ENCODE measurements around the gene CCND2.

The CCND2 gene

GRCh38 chr12:4282103-4282891 is 8.7 kb downstream of the CCND2 start:
- Histone ChIP-seq H3K36me3 (ENCODE audit: control insufficient read depth in 2 of 2, insufficient read depth in 1 of 2, low read length in 2 of 2) (peaks cover 29 to 99% of the 10 kb centered on the region in 2 experiments), H3K4me3 (ENCODE audit: low read depth, low read length) (no peak overlapping the region), H3K27ac (ENCODE audit: extremely low read depth, low read depth, low read length) (no peak overlapping the region), H3K9me3 (ENCODE audit: control insufficient read depth, insufficient read depth, low read depth, low read length) (no peaks in the 10 kb centered on the region), H3K4me1 (ENCODE audit: control insufficient read depth, insufficient read depth, low read length) (0 out of 2 replicates have a peak, but pooled peaks cover under 1% of the 10 kb centered on the region)
- TF ChIP-seq ZEB2 (tag by site-specific recombination; IDR thresholded peaks at IDR 0.05) (no peak), ZNF521 (tag by site-specific recombination; IDR thresholded peaks at IDR 0.05) (no peak), YY1 (tag by site-specific recombination; IDR thresholded peaks at IDR 0.05) (no peak), BCL11B (tag by site-specific recombination; IDR thresholded peaks at IDR 0.05; ENCODE audit: low read depth) (no peak), ZNF558 (tag by site-specific recombination; IDR thresholded peaks at IDR 0.05) (no peak), KLF7 (tag by site-specific recombination; IDR thresholded peaks at IDR 0.05; ENCODE audit: borderline replicate concordance) (no peak), ZNF488 (tag by site-specific recombination; IDR thresholded peaks at IDR 0.05) (no peak), SCRT1 (tag by site-specific recombination; IDR thresholded peaks at IDR 0.05; ENCODE audit: borderline replicate concordance) (no peak), TRIM28 (IDR thresholded peaks at IDR 0.05; ENCODE audit: borderline replicate concordance, low read length) (no peak), ZNF366 (tag by site-specific recombination; conservative IDR thresholded peaks at IDR 0.05) (no peak), ZNF211 (tag by site-specific recombination; IDR thresholded peaks at IDR 0.05; ENCODE audit: low read depth) (no peak)
- TF ChIP-seq, protein P1, sequence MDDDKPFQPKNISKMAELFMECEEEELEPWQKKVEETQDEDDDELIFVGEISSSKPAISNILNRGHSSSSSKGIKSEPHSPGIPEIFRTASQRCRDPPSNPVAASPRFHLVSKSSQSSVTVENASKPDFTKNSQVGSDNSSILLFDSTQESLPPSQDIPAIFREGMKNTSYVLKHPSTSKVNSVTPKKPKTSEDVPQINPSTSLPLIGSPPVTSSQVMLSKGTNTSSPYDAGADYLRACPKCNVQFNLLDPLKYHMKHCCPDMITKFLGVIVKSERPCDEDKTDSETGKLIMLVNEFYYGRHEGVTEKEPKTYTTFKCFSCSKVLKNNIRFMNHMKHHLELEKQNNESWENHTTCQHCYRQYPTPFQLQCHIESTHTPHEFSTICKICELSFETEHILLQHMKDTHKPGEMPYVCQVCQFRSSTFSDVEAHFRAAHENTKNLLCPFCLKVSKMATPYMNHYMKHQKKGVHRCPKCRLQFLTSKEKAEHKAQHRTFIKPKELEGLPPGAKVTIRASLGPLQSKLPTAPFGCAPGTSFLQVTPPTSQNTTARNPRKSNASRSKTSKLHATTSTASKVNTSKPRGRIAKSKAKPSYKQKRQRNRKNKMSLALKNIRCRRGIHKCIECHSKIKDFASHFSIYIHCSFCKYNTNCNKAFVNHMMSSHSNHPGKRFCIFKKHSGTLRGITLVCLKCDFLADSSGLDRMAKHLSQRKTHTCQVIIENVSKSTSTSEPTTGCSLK (tag by site-specific recombination; IDR thresholded peaks at IDR 0.05) = no peak
- TF ChIP-seq, protein P2, sequence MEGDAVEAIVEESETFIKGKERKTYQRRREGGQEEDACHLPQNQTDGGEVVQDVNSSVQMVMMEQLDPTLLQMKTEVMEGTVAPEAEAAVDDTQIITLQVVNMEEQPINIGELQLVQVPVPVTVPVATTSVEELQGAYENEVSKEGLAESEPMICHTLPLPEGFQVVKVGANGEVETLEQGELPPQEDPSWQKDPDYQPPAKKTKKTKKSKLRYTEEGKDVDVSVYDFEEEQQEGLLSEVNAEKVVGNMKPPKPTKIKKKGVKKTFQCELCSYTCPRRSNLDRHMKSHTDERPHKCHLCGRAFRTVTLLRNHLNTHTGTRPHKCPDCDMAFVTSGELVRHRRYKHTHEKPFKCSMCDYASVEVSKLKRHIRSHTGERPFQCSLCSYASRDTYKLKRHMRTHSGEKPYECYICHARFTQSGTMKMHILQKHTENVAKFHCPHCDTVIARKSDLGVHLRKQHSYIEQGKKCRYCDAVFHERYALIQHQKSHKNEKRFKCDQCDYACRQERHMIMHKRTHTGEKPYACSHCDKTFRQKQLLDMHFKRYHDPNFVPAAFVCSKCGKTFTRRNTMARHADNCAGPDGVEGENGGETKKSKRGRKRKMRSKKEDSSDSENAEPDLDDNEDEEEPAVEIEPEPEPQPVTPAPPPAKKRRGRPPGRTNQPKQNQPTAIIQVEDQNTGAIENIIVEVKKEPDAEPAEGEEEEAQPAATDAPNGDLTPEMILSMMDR (tag by site-specific recombination; IDR thresholded peaks at IDR 0.05) = no peak
- TF ChIP-seq, protein P3, sequence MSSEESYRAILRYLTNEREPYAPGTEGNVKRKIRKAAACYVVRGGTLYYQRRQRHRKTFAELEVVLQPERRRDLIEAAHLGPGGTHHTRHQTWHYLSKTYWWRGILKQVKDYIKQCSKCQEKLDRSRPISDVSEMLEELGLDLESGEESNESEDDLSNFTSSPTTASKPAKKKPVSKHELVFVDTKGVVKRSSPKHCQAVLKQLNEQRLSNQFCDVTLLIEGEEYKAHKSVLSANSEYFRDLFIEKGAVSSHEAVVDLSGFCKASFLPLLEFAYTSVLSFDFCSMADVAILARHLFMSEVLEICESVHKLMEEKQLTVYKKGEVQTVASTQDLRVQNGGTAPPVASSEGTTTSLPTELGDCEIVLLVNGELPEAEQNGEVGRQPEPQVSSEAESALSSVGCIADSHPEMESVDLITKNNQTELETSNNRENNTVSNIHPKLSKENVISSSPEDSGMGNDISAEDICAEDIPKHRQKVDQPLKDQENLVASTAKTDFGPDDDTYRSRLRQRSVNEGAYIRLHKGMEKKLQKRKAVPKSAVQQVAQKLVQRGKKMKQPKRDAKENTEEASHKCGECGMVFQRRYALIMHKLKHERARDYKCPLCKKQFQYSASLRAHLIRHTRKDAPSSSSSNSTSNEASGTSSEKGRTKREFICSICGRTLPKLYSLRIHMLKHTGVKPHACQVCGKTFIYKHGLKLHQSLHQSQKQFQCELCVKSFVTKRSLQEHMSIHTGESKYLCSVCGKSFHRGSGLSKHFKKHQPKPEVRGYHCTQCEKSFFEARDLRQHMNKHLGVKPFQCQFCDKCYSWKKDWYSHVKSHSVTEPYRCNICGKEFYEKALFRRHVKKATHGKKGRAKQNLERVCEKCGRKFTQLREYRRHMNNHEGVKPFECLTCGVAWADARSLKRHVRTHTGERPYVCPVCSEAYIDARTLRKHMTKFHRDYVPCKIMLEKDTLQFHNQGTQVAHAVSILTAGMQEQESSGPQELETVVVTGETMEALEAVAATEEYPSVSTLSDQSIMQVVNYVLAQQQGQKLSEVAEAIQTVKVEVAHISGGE (tag by site-specific recombination; conservative IDR thresholded peaks at IDR 0.05; ENCODE audit: low read depth) = no peak
- TF ChIP-seq, protein P4, sequence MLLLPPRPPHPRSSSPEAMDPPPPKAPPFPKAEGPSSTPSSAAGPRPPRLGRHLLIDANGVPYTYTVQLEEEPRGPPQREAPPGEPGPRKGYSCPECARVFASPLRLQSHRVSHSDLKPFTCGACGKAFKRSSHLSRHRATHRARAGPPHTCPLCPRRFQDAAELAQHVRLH (tag by site-specific recombination; IDR thresholded peaks at IDR 0.05) = no peak
- TF ChIP-seq, protein P5, sequence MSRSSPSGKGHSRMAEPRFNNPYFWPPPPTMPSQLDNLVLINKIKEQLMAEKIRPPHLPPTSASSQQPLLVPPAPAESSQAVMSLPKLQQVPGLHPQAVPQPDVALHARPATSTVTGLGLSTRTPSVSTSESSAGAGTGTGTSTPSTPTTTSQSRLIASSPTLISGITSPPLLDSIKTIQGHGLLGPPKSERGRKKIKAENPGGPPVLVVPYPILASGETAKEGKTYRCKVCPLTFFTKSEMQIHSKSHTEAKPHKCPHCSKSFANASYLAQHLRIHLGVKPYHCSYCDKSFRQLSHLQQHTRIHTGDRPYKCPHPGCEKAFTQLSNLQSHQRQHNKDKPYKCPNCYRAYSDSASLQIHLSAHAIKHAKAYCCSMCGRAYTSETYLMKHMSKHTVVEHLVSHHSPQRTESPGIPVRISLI (tag by site-specific recombination; IDR thresholded peaks at IDR 0.05) = no peak
- CTCF ChIA-PET = no interaction called here
- POLR2A ChIA-PET = interaction anchor here (1.3 kb wide), 1 partner anchor 9 kb away, joined by 3 read pairs; the partner anchor contains the start of gene CCND2

Data from HEK293 (cell line).